ENCODE results near the gene NXF2B. TPM values are rescaled to one million over a fixed set of nuclear protein-coding genes. Genes with fewer than 3 reads are reported as not detected.
"Not testable (repeated sequence)": the region's sequence is repeated elsewhere in the genome, so short reads cannot be mapped to it uniquely, and the experiment has no call there.

NXF2B gene
- not detected for total RNA-seq

- POLR2A ChIA-PET; H3K27me3 Mint-ChIP-seq; H3K4me3 Mint-ChIP-seq; H3K36me3 Mint-ChIP-seq (ENCODE audit: low read depth); intact Hi-C loops (cut with DNase I, micrococcal nuclease); H3K9me3 Mint-ChIP-seq (ENCODE audit: low read depth); CTCF ChIA-PET; H3K27ac Mint-ChIP-seq; DNase-seq; H3K4me1 Mint-ChIP-seq; ATAC-seq: not testable (repeated sequence)
Measured at GRCh38 chrX:102439908-102440307, at the start of gene NXF2B. Gene NXF2B (minus strand): TSS chrX:102440008. CDS start chrX:102380036, 59,972 bp downstream.

- ATAC-seq; H3K36me3 Mint-ChIP-seq (ENCODE audit: low read depth); H3K27ac Mint-ChIP-seq; CTCF ChIA-PET; H3K4me1 Mint-ChIP-seq; H3K9me3 Mint-ChIP-seq (ENCODE audit: low read depth); intact Hi-C loops (cut with DNase I, micrococcal nuclease); H3K27me3 Mint-ChIP-seq; H3K4me3 Mint-ChIP-seq; DNase-seq; POLR2A ChIA-PET: not testable (repeated sequence)
Measured at GRCh38 chrX:102478765-102479164, 39.0 kb upstream of the NXF2B start.

GRCh38 chrX:102471762-102472220 is 32.0 kb upstream of the NXF2B start, which contains the start of gene TCP11X2:
Gene TCP11X2 (minus strand): TSS chrX:102471812.
- DNase-seq; H3K27ac Mint-ChIP-seq; ATAC-seq; intact Hi-C loops (cut with DNase I, micrococcal nuclease); H3K4me1 Mint-ChIP-seq; POLR2A ChIA-PET; H3K4me3 Mint-ChIP-seq; CTCF ChIA-PET; H3K36me3 Mint-ChIP-seq (ENCODE audit: low read depth); H3K27me3 Mint-ChIP-seq; H3K9me3 Mint-ChIP-seq (ENCODE audit: low read depth): not testable (repeated sequence)

GRCh38 chrX:102470215-102470614 is 30.4 kb upstream of the NXF2B start:
- H3K9me3 Mint-ChIP-seq (ENCODE audit: low read depth); ATAC-seq; DNase-seq; POLR2A ChIA-PET; CTCF ChIA-PET; intact Hi-C loops (cut with DNase I, micrococcal nuclease); H3K36me3 Mint-ChIP-seq (ENCODE audit: low read depth); H3K27ac Mint-ChIP-seq; H3K27me3 Mint-ChIP-seq; H3K4me1 Mint-ChIP-seq; H3K4me3 Mint-ChIP-seq: not testable (repeated sequence)

GRCh38 chrX:102458615-102459014 is 18.8 kb upstream of the NXF2B start:
- CTCF ChIA-PET, result not testable (repeated sequence)

GRCh38 chrX:102414493-102414892 is 25.3 kb downstream of the NXF2B start:
- CTCF ChIA-PET; H3K4me3 Mint-ChIP-seq; H3K27ac Mint-ChIP-seq; H3K4me1 Mint-ChIP-seq; H3K36me3 Mint-ChIP-seq (ENCODE audit: low read depth); DNase-seq; H3K27me3 Mint-ChIP-seq; intact Hi-C loops (cut with DNase I, micrococcal nuclease); H3K9me3 Mint-ChIP-seq (ENCODE audit: low read depth); POLR2A ChIA-PET; ATAC-seq: not testable (repeated sequence)

More at GRCh38 chrX:102458615-102459014, 18.8 kb upstream of the NXF2B start:
- H3K4me1 Mint-ChIP-seq; DNase-seq; POLR2A ChIA-PET; ATAC-seq; intact Hi-C loops (cut with DNase I, micrococcal nuclease); H3K4me3 Mint-ChIP-seq; H3K36me3 Mint-ChIP-seq (ENCODE audit: low read depth); H3K27ac Mint-ChIP-seq; H3K9me3 Mint-ChIP-seq (ENCODE audit: low read depth); H3K27me3 Mint-ChIP-seq: not testable (repeated sequence)

GRCh38 chrX:102345916-102346315 is 93.9 kb downstream of the NXF2B start:
- ChIA-PET CTCF (no interaction called here), POLR2A (no interaction called here)
- no peaks in the 10 kb centered on the region for H3K27me3 Mint-ChIP-seq
- H3K9me3 Mint-ChIP-seq (ENCODE audit: low read depth), result no peaks in the 10 kb centered on the region
- H3K36me3 Mint-ChIP-seq (ENCODE audit: low read depth), result no peaks in the 10 kb centered on the region
- no peak for ATAC-seq
- DNase-seq, result peak; percentile 78
- H3K4me1 Mint-ChIP-seq, result no peaks in the 10 kb centered on the region
- H3K27ac Mint-ChIP-seq, result no peak overlapping the region
- intact Hi-C loops (cut with DNase I, micrococcal nuclease), result no loop called here
- no peak overlapping the region for H3K4me3 Mint-ChIP-seq

- DNase-seq, result no peak
- H3K9me3 Mint-ChIP-seq (ENCODE audit: low read depth), result no peaks in the 10 kb centered on the region
- CTCF ChIA-PET, result no interaction called here
- H3K4me3 Mint-ChIP-seq, result no peak overlapping the region
- ATAC-seq, result no peak
- no peak overlapping the region for H3K27ac Mint-ChIP-seq
- no peaks in the 10 kb centered on the region for H3K4me1 Mint-ChIP-seq
- no peaks in the 10 kb centered on the region for H3K36me3 Mint-ChIP-seq (ENCODE audit: low read depth)
- intact Hi-C loops (cut with DNase I, micrococcal nuclease), result no loop called here
- POLR2A ChIA-PET, result no interaction called here
- no peaks in the 10 kb centered on the region for H3K27me3 Mint-ChIP-seq
Measured at GRCh38 chrX:102341867-102342266, 97.9 kb downstream of the NXF2B start.

- Mint-ChIP-seq H3K4me3 (no peak overlapping the region), H3K9me3 (ENCODE audit: low read depth) (no peaks in the 10 kb centered on the region), H3K36me3 (ENCODE audit: low read depth) (no peaks in the 10 kb centered on the region), H3K27me3 (no peaks in the 10 kb centered on the region), H3K4me1 (no peaks in the 10 kb centered on the region), H3K27ac (no peak overlapping the region)
- DNase-seq (peak; percentile 7), ATAC-seq (peak; percentile 61)
- intact Hi-C loops (cut with DNase I, micrococcal nuclease), result no loop called here
- POLR2A ChIA-PET, result no interaction called here
- CTCF ChIA-PET, result interaction anchor here (1.3 kb wide), 1 partner anchor 496 kb away, joined by 4 read pairs; no protein-coding TSS in a partner anchor
Measured at GRCh38 chrX:102339312-102340298, 100.2 kb downstream of the NXF2B start.

- POLR2A ChIA-PET, result no interaction called here
- CTCF ChIA-PET, result no interaction called here
- H3K27me3 Mint-ChIP-seq, result no peaks in the 10 kb centered on the region
- DNase-seq (no peak), ATAC-seq (no peak)
- H3K4me3 Mint-ChIP-seq, result no peak overlapping the region
- no peaks in the 10 kb centered on the region for H3K9me3 Mint-ChIP-seq (ENCODE audit: low read depth)
- H3K36me3 Mint-ChIP-seq (ENCODE audit: low read depth), result no peaks in the 10 kb centered on the region
- no peaks in the 10 kb centered on the region for H3K4me1 Mint-ChIP-seq
- intact Hi-C loops (cut with DNase I, micrococcal nuclease), result no loop called here
- no peak overlapping the region for H3K27ac Mint-ChIP-seq
Measured at GRCh38 chrX:102338162-102338561, 101.6 kb downstream of the NXF2B start.
